Neural progenitor cell (in vitro differentiated cells): ENCODE data around the gene NIN.

Source experiments
- EZH2phosphoT487 ChIP-seq: fragments of 200-600 bp; sonication (generic); IDR thresholded peaks from 2 replicates; pipeline ENCODE4 v1.6.1; 2017; ENCODE audit warnings: antibody characterized with exemption
- TF ChIP-seq, protein P1 (sequence below): fragments of 200-600 bp; sonication (generic); IDR thresholded peaks from 2 replicates; pipeline ENCODE4 v1.5.1; 2017; ENCODE audit warnings: antibody characterized with exemption, mild to moderate bottlenecking

DNA sequence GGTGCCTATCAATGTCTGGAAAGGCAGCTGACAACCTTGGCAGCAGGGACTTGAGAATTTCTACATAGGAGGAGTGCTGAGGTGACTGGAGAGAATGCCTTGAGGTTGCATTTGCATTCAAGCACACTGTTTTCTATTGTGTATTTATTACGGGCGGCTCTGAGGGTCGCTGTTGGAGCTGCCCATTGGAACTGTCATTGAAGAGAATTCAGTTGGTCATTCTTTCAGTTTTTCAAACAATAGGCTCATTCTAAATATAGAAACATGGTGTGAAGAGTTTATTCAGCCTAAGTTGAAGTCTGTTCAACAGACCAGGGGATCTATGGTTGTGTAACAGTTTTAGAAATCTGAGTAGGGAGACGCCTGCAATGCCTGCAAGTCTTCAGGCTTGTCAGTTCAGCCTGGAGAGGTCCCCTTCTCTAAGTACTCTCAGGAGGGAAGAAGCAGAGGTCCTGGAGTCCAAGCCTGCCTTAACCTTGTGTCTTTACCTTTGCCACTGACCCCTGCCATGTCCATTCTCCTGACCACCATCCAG, 31.1 kb upstream of the NIN start:
- TF ChIP-seq, protein P1, sequence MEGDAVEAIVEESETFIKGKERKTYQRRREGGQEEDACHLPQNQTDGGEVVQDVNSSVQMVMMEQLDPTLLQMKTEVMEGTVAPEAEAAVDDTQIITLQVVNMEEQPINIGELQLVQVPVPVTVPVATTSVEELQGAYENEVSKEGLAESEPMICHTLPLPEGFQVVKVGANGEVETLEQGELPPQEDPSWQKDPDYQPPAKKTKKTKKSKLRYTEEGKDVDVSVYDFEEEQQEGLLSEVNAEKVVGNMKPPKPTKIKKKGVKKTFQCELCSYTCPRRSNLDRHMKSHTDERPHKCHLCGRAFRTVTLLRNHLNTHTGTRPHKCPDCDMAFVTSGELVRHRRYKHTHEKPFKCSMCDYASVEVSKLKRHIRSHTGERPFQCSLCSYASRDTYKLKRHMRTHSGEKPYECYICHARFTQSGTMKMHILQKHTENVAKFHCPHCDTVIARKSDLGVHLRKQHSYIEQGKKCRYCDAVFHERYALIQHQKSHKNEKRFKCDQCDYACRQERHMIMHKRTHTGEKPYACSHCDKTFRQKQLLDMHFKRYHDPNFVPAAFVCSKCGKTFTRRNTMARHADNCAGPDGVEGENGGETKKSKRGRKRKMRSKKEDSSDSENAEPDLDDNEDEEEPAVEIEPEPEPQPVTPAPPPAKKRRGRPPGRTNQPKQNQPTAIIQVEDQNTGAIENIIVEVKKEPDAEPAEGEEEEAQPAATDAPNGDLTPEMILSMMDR = no peak
- TF ChIP-seq EZH2phosphoT487 = no peak
